ENCODE data around the gene ACKR2. TPM values are rescaled to one million over a fixed set of nuclear protein-coding genes. Genes with fewer than 3 reads are reported as not detected.

Gene ACKR2
- total RNA-seq, 1 donor from 2014 or later = 1.2 TPM

GRCh38 chr3:42873221-42873982 is 64.2 kb downstream of the ACKR2 start:
- Mint-ChIP-seq H3K4me1 (peaks cover 13% of the 10 kb centered on the region), H3K4me3 (no peak overlapping the region), H3K27me3 (ENCODE audit: low read depth) (peaks cover 20% of the 10 kb centered on the region), H3K9me3 (no peaks in the 10 kb centered on the region), H3K27ac (no peak overlapping the region), H3K36me3 (no peaks in the 10 kb centered on the region)
- TF ChIP-seq CTCF (IDR thresholded peaks at IDR 0.05; ENCODE audit: unreplicated experiment) = no peak
- no peak for DNase-seq (ENCODE audit: low spot score in 2 of 2, unreplicated experiment in 2 of 2)

GRCh38 chr3:42874749-42875148 is 65.5 kb downstream of the ACKR2 start:
- Mint-ChIP-seq H3K4me1 (peaks cover 13% of the 10 kb centered on the region), H3K9me3 (no peaks in the 10 kb centered on the region), H3K4me3 (no peak overlapping the region), H3K27ac (no peak overlapping the region), H3K27me3 (ENCODE audit: low read depth) (peaks cover 25% of the 10 kb centered on the region), H3K36me3 (no peaks in the 10 kb centered on the region)
- no peak for DNase-seq (ENCODE audit: low spot score in 2 of 2, unreplicated experiment in 2 of 2)
- TF ChIP-seq CTCF (IDR thresholded peaks at IDR 0.05; ENCODE audit: unreplicated experiment) = no peak

GRCh38 chr3:42875325-42876151 is 66.3 kb downstream of the ACKR2 start, which contains the start of gene CYP8B1:
CYP8B1 (minus strand) TSS chr3:42875879; CDS start chr3:42875816, 63 bp downstream.
- Mint-ChIP-seq H3K27me3 (ENCODE audit: low read depth) (peaks cover 25% of the 10 kb centered on the region), H3K9me3 (no peaks in the 10 kb centered on the region), H3K27ac (no peak within 1 kb of the TSS), H3K36me3 (no peaks in the 10 kb centered on the region), H3K4me1 (peaks cover 13% of the 10 kb centered on the region), H3K4me3 (no peak within 1 kb of the TSS)
- no peak for DNase-seq (ENCODE audit: low spot score in 2 of 2, unreplicated experiment in 2 of 2)
- no peak for TF ChIP-seq CTCF (IDR thresholded peaks at IDR 0.05; ENCODE audit: unreplicated experiment)

GRCh38 chr3:42876401-42876800 is 67.2 kb downstream of the ACKR2 start:
- H3K4me3 Mint-ChIP-seq = no peak overlapping the region
- no peaks in the 10 kb centered on the region for H3K36me3 Mint-ChIP-seq
- no peak for TF ChIP-seq CTCF (IDR thresholded peaks at IDR 0.05; ENCODE audit: unreplicated experiment)
- peaks cover 26% of the 10 kb centered on the region for H3K27me3 Mint-ChIP-seq (ENCODE audit: low read depth)
- H3K9me3 Mint-ChIP-seq = no peaks in the 10 kb centered on the region
- no peak overlapping the region for H3K27ac Mint-ChIP-seq
- no peak for DNase-seq (ENCODE audit: low spot score in 2 of 2, unreplicated experiment in 2 of 2)
- H3K4me1 Mint-ChIP-seq = peaks cover 18% of the 10 kb centered on the region

GRCh38 chr3:42876940-42877720 is 67.9 kb downstream of the ACKR2 start:
- Mint-ChIP-seq H3K27me3 (ENCODE audit: low read depth) (peaks cover 26% of the 10 kb centered on the region), H3K4me1 (peaks cover 13% of the 10 kb centered on the region), H3K9me3 (no peaks in the 10 kb centered on the region), H3K4me3 (no peak overlapping the region), H3K27ac (no peak overlapping the region), H3K36me3 (no peaks in the 10 kb centered on the region)
- TF ChIP-seq CTCF (IDR thresholded peaks at IDR 0.05; ENCODE audit: unreplicated experiment) = no peak
- no peak for DNase-seq (ENCODE audit: low spot score in 2 of 2, unreplicated experiment in 2 of 2)

All from mesothelial cell of epicardium (in vitro differentiated cells).